Myocyte (in vitro differentiated cells): ENCODE results near the gene ZNF416. TPM values are rescaled to one million over a fixed set of nuclear protein-coding genes. Genes with fewer than 3 reads are reported as not detected.

Experiments
- DNase-seq: peaks from one replicate; pipeline ENCODE4 v3.0.0-alpha.2; 2012; ENCODE audit warnings: low read depth
- polyA plus RNA-seq: library from polyadenylated mRNA; unstranded; fragments of >200 nt; gene quantifications from one replicate; pipeline ENCODE4 v1.2.1, GENCODE V29; 2012; ENCODE audit warnings: missing spikeins
- total RNA-seq: library from RNA; depleted of rRNA; stranded (reverse); fragments of >200 nt; gene quantifications from 2 replicates; pipeline ENCODE4 v1.2.3, GENCODE V29; 2014

ZNF416 gene
- total RNA-seq: 5.0 and 7.0 TPM in 2 replicates
- polyA plus RNA-seq: 5.4 TPM

- peak; percentile 99 for DNase-seq
Observed at GRCh38 chr19:57578487-57579205, at the start of gene ZNF416. Gene ZNF416, minus strand, starts transcription at chr19:57578911. Its CDS starts 207 bp downstream, at chr19:57578704.

GRCh38 chr19:57623091-57623490 lies 44.4 kb upstream of the ZNF416 start:
- DNase-seq: no peak

GRCh38 chr19:57620673-57621348 lies 42.1 kb upstream of the ZNF416 start:
- DNase-seq: no peak

- no peak for DNase-seq
Observed at GRCh38 chr19:57615346-57615745, 36.6 kb upstream of the ZNF416 start.

- peak; percentile 92 for DNase-seq
Observed at GRCh38 chr19:57613941-57614743, 35.4 kb upstream of the ZNF416 start, which contains the start of gene ZNF134. Gene ZNF134, plus strand, starts transcription at chr19:57614242. Its CDS starts 5,227 bp downstream, at chr19:57619469.

GRCh38 chr19:57611113-57611512 lies 32.4 kb upstream of the ZNF416 start:
- DNase-seq: no peak

- no peak for DNase-seq
Observed at GRCh38 chr19:57606931-57607330, 28.2 kb upstream of the ZNF416 start.

GRCh38 chr19:57599761-57600383 lies 21.2 kb upstream of the ZNF416 start, which contains the start of gene ZNF530:
Gene ZNF530, plus strand, starts transcription at chr19:57599885. Its CDS starts 4,461 bp downstream, at chr19:57604346.
- peak; percentile 97 for DNase-seq

- DNase-seq: no peak
Observed at GRCh38 chr19:57599377-57599760, 20.7 kb upstream of the ZNF416 start.

GRCh38 chr19:57587529-57587928 lies 8.8 kb upstream of the ZNF416 start:
- DNase-seq: peak; percentile 85

GRCh38 chr19:57583521-57584416 lies 5.1 kb upstream of the ZNF416 start, which contains the start of gene ZIK1:
Gene ZIK1, plus strand, starts transcription at chr19:57584145. Its CDS starts 212 bp downstream, at chr19:57584357.
- peak; percentile 85 for DNase-seq

GRCh38 chr19:57583104-57583520 lies 4.4 kb upstream of the ZNF416 start:
- DNase-seq: no peak

- no peak for DNase-seq
Observed at GRCh38 chr19:57576661-57577060, 2.0 kb downstream of the ZNF416 start.

GRCh38 chr19:57572415-57572947 lies 6.2 kb downstream of the ZNF416 start:
- no peak for DNase-seq

GRCh38 chr19:57570707-57571106 lies 8.0 kb downstream of the ZNF416 start:
- DNase-seq: no peak

GRCh38 chr19:57566396-57567265 lies 12.1 kb downstream of the ZNF416 start:
- DNase-seq: peak; percentile 57

GRCh38 chr19:57563547-57563946 lies 15.2 kb downstream of the ZNF416 start:
- DNase-seq: no peak

GRCh38 chr19:57560049-57560491 lies 18.6 kb downstream of the ZNF416 start:
- peak; percentile 57 for DNase-seq
